Measurements from ENCODE around the gene MZB1.

Gene MZB1

DNA sequence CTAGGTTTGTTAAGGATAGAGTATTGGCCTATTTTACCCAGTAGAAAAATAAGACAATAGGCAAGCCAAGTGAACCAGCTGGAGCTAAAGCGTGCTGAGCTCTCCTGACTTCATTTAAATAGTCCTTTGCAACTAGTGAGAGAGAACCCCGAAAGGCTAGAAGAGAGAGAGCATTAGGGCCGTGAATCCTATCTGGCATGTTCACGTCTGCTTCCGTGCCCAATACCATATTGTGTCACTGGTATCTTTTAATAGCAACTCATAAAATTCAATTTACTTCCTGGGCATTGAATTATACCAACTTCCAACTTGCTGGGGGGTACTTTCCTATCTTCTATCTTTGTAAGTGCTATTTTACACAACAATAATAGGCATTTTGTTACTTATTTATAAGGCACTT, 35.8 kb upstream of the MZB1 start:
- Histone ChIP-seq H3K79me1 (ENCODE audit: low read depth, low read length) (no peaks in the 10 kb centered on the region), H2BK5ac (ENCODE audit: low read length) (no peak overlapping the region)

DNA sequence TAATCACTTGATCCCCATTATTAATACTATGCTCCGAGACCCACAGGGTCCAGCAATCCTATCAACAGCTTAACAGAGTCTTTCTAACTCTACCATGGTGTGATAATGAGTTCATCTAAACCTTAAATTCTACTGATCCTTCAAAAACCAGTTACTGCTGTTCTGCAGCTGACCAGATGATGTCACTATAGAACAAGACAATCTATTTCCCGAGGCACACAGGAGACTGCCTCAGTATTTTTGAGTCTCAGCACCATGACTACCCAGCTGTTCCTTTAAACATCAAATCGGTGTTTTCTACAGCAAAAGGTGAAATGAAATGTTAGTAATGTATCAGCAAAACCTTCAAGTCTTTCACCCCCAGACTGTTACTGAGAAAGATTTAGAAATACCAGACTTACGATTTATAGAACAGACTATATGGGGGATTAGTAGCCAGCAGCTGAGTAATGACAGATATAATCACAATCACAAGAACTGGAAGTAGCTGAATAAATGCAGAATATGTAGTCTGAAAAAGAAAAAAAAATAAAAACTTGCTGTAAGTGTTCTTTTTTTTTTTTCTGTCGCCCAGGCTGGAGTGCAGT, 32.7 kb upstream of the MZB1 start:
- H3K14ac ChIP-seq (ENCODE audit: low read length): no peak overlapping the region
- no peak overlapping the region for H3K4me2 ChIP-seq (ENCODE audit: insufficient read depth, low read length, poor library complexity, severe bottlenecking)
- no peak overlapping the region for H3K18ac ChIP-seq (ENCODE audit: low read length)
- WGBS, 2 donors (ENCODE audit: extremely low coverage in 2 of 2, insufficient read length in 2 of 2, insufficient replicate concordance in 1 of 2): no CpG with 5 or more reads among the region's 5 CpGs
- no peak overlapping the region for H3K27ac ChIP-seq (replicated peaks; ENCODE audit: low read length)
- no peak overlapping the region for H3K23ac ChIP-seq (ENCODE audit: low read depth, low read length, poor library complexity)
- no peak overlapping the region for H4K91ac ChIP-seq (ENCODE audit: low read depth, low read length, poor library complexity)
- peaks cover 15 to 85% of the 10 kb centered on the region in 2 donors for H3K36me3 ChIP-seq (replicated peaks in 1 of 2; ENCODE audit: control insufficient read depth in 2 of 2, insufficient read depth in 2 of 2, low read length in 2 of 2)
- H3K4me1 ChIP-seq (ENCODE audit: control insufficient read depth in 2 of 2, insufficient read depth in 1 of 2, low read depth in 1 of 2, low read length in 2 of 2): peaks cover 0 to 5% of the 10 kb centered on the region in 2 donors
- no peak overlapping the region for H2BK120ac ChIP-seq (ENCODE audit: low read depth, low read length)
- H3K79me1 ChIP-seq (ENCODE audit: low read depth, low read length): no peaks in the 10 kb centered on the region
- no peak overlapping the region for H2BK12ac ChIP-seq (ENCODE audit: low read length)
- no peak overlapping the region for H2AFZ ChIP-seq (ENCODE audit: low read length)
- no peak overlapping the region for H3K4ac ChIP-seq (ENCODE audit: low read length)
- no peak overlapping the region for H3K9ac ChIP-seq (ENCODE audit: low read depth, low read length, poor library complexity)
- no peak for DNase-seq (ENCODE audit: low spot score)
- H4K8ac ChIP-seq (ENCODE audit: low read depth, low read length): no peak overlapping the region
- H2BK15ac ChIP-seq (ENCODE audit: low read length): no peak overlapping the region
- H3K9me3 ChIP-seq (replicated peaks in 1 of 2; ENCODE audit: control insufficient read depth in 2 of 2, insufficient read depth in 1 of 2, low read depth in 1 of 2, low read length in 2 of 2): no peaks in the 10 kb centered on the region
- no peaks in the 10 kb centered on the region for H3K27me3 ChIP-seq (ENCODE audit: control insufficient read depth in 3 of 3, insufficient read depth in 3 of 3, low read depth in 1 of 3, low read length in 3 of 3)
- H3K4me3 ChIP-seq (ENCODE audit: low read length in 2 of 2): no peak overlapping the region
- H2AK5ac ChIP-seq (ENCODE audit: low read depth, low read length): no peak overlapping the region
- no peak overlapping the region for H2BK5ac ChIP-seq (ENCODE audit: low read length)

More for the DNA sequence above, 35.8 kb upstream of the MZB1 start:
- no peak overlapping the region for H3K4ac ChIP-seq (ENCODE audit: low read length)
- H4K91ac ChIP-seq (ENCODE audit: low read depth, low read length, poor library complexity): no peak overlapping the region
- no CpG with 5 or more reads among the region's 5 CpGs for WGBS, 2 donors (ENCODE audit: extremely low coverage in 2 of 2, insufficient read length in 2 of 2, insufficient replicate concordance in 1 of 2)
- no peak overlapping the region for H2BK15ac ChIP-seq (ENCODE audit: low read length)
- no peak overlapping the region for H3K23ac ChIP-seq (ENCODE audit: low read depth, low read length, poor library complexity)
- no peak overlapping the region for H3K9ac ChIP-seq (ENCODE audit: low read depth, low read length, poor library complexity)
- no peak overlapping the region for H3K27ac ChIP-seq (replicated peaks; ENCODE audit: low read length)
- H3K4me2 ChIP-seq (ENCODE audit: insufficient read depth, low read length, poor library complexity, severe bottlenecking): no peak overlapping the region
- no peak overlapping the region for H2BK12ac ChIP-seq (ENCODE audit: low read length)
- H3K27me3 ChIP-seq (ENCODE audit: control insufficient read depth in 3 of 3, insufficient read depth in 3 of 3, low read depth in 1 of 3, low read length in 3 of 3): no peaks in the 10 kb centered on the region
- H2AK5ac ChIP-seq (ENCODE audit: low read depth, low read length): no peak overlapping the region
- peaks cover 11 to 81% of the 10 kb centered on the region in 2 donors for H3K36me3 ChIP-seq (replicated peaks in 1 of 2; ENCODE audit: control insufficient read depth in 2 of 2, insufficient read depth in 2 of 2, low read length in 2 of 2)
- no peak overlapping the region for H2BK120ac ChIP-seq (ENCODE audit: low read depth, low read length)
- no peak for DNase-seq (ENCODE audit: low spot score)
- H2AFZ ChIP-seq (ENCODE audit: low read length): no peak overlapping the region
- no peaks in the 10 kb centered on the region for H3K9me3 ChIP-seq (replicated peaks in 1 of 2; ENCODE audit: control insufficient read depth in 2 of 2, insufficient read depth in 1 of 2, low read depth in 1 of 2, low read length in 2 of 2)
- no peaks in the 10 kb centered on the region for H3K4me1 ChIP-seq (ENCODE audit: control insufficient read depth in 2 of 2, insufficient read depth in 1 of 2, low read depth in 1 of 2, low read length in 2 of 2)
- no peak overlapping the region for H3K4me3 ChIP-seq (ENCODE audit: low read length in 2 of 2)
- H3K18ac ChIP-seq (ENCODE audit: low read length): no peak overlapping the region
- no peak overlapping the region for H4K8ac ChIP-seq (ENCODE audit: low read depth, low read length)
- no peak overlapping the region for H3K14ac ChIP-seq (ENCODE audit: low read length)

DNA sequence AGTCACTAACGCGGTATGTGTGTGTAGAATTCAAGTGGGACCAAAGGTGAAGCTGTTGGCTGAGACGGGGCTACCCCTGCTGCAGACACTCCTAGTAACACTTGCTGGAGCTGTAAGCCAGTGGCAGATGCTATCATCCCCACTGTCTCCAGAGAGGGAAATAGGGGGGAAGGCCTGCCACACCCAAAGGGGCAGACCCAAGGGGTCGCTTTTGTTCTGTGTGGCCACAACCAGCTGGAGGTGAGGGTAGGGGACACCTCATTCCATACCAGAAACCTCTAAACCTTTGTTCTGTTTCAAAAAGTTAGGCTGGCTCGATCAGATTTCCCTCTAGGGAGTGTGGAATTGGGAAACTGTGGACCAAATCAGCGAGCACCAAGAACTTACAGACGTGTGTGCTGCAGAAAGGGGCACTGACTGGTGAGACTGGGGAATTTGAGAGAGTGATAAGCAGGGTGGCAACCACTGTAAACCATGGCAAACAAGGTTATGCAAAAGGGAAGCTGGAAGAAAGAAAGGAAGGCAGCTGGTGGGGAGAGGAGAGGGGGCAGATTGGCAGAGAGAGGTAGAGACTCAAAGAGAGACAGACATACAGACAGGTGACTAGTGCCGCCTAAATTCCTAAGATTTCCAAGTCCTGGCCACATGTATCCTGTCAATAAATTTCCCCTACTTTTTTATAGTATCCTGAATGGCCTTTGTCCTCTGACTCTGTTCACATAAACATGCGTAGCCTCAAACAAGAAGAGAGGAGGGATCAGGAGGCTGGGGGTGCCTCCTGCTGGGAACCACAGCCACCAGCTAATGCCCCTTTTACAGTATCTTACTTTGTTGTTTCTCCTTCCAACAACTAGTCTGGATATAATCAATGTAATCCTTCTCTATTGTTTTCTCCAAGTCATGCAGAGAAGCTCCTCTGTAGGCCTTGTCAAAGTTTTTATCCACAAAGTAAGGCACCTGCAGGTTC, 29.8 kb upstream of the MZB1 start:
- peaks cover 17 to 85% of the 10 kb centered on the region in 2 donors for H3K36me3 ChIP-seq (replicated peaks in 1 of 2; ENCODE audit: control insufficient read depth in 2 of 2, insufficient read depth in 2 of 2, low read length in 2 of 2)

DNA sequence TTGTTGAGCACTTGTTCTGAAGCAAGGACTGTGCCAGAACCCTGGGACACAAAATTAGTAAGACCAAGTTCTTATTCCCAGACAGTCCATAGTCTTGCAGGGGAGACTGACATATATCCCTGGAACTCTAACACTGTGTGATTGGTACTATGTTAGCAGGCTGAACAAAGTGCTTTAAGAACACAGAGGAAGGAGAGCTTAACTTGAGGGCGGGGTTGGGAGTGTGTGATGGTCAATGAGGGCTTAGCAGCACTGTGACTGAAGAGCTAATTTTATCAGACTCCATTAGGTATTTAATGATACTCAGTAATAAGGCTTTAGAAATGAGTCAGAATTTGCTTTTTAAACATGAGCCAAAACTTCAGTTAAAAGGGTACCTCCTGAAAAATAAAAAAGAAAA, 29.1 kb upstream of the MZB1 start:
- Histone ChIP-seq H2BK12ac (ENCODE audit: low read length) (no peak overlapping the region), H3K14ac (ENCODE audit: low read length) (no peak overlapping the region), H3K9me3 (replicated peaks in 1 of 2; ENCODE audit: control insufficient read depth in 2 of 2, insufficient read depth in 1 of 2, low read depth in 1 of 2, low read length in 2 of 2) (no peaks in the 10 kb centered on the region), H3K27me3 (ENCODE audit: control insufficient read depth in 3 of 3, insufficient read depth in 3 of 3, low read depth in 1 of 3, low read length in 3 of 3) (no peaks in the 10 kb centered on the region), H2BK5ac (ENCODE audit: low read length) (no peak overlapping the region), H3K23ac (ENCODE audit: low read depth, low read length, poor library complexity) (no peak overlapping the region), H3K4ac (ENCODE audit: low read length) (no peak overlapping the region), H2AK5ac (ENCODE audit: low read depth, low read length) (no peak overlapping the region), H3K36me3 (replicated peaks in 1 of 2; ENCODE audit: control insufficient read depth in 2 of 2, insufficient read depth in 2 of 2, low read length in 2 of 2) (peaks cover 15 to 85% of the 10 kb centered on the region in 2 donors), H2BK120ac (ENCODE audit: low read depth, low read length) (no peak overlapping the region), H3K18ac (ENCODE audit: low read length) (no peak overlapping the region), H3K4me3 (ENCODE audit: low read length in 2 of 2) (no peak overlapping the region), H4K8ac (ENCODE audit: low read depth, low read length) (no peak overlapping the region), H3K27ac (replicated peaks; ENCODE audit: low read length) (no peak overlapping the region), H2AFZ (ENCODE audit: low read length) (no peak overlapping the region), H3K79me1 (ENCODE audit: low read depth, low read length) (no peaks in the 10 kb centered on the region), H3K4me1 (ENCODE audit: control insufficient read depth in 2 of 2, insufficient read depth in 1 of 2, low read depth in 1 of 2, low read length in 2 of 2) (peaks cover 0 to 5% of the 10 kb centered on the region in 2 donors), H3K4me2 (ENCODE audit: insufficient read depth, low read length, poor library complexity, severe bottlenecking) (no peak overlapping the region), H4K91ac (ENCODE audit: low read depth, low read length, poor library complexity) (no peak overlapping the region), H2BK15ac (ENCODE audit: low read length) (no peak overlapping the region), H3K9ac (ENCODE audit: low read depth, low read length, poor library complexity) (no peak overlapping the region)
- no CpG with 5 or more reads among the region's 1 CpG for WGBS, 2 donors (ENCODE audit: extremely low coverage in 2 of 2, insufficient read length in 2 of 2, insufficient replicate concordance in 1 of 2)
- DNase-seq (ENCODE audit: low spot score): no peak

More for the DNA sequence above, 29.8 kb upstream of the MZB1 start:
- no CpG with 5 or more reads among the region's 9 CpGs for WGBS, 2 donors (ENCODE audit: extremely low coverage in 2 of 2, insufficient read length in 2 of 2, insufficient replicate concordance in 1 of 2)
- Histone ChIP-seq H3K9ac (ENCODE audit: low read depth, low read length, poor library complexity) (no peak overlapping the region), H3K9me3 (replicated peaks in 1 of 2; ENCODE audit: control insufficient read depth in 2 of 2, insufficient read depth in 1 of 2, low read depth in 1 of 2, low read length in 2 of 2) (no peaks in the 10 kb centered on the region), H4K91ac (ENCODE audit: low read depth, low read length, poor library complexity) (no peak overlapping the region), H3K27me3 (ENCODE audit: control insufficient read depth in 3 of 3, insufficient read depth in 3 of 3, low read depth in 1 of 3, low read length in 3 of 3) (no peaks in the 10 kb centered on the region), H3K4ac (ENCODE audit: low read length) (no peak overlapping the region), H3K27ac (replicated peaks; ENCODE audit: low read length) (no peak overlapping the region), H3K4me3 (ENCODE audit: low read length in 2 of 2) (no peak overlapping the region), H2AK5ac (ENCODE audit: low read depth, low read length) (no peak overlapping the region), H2BK5ac (ENCODE audit: low read length) (no peak overlapping the region), H2BK120ac (ENCODE audit: low read depth, low read length) (no peak overlapping the region), H3K79me1 (ENCODE audit: low read depth, low read length) (no peaks in the 10 kb centered on the region), H2BK12ac (ENCODE audit: low read length) (no peak overlapping the region), H3K23ac (ENCODE audit: low read depth, low read length, poor library complexity) (no peak overlapping the region), H3K18ac (ENCODE audit: low read length) (no peak overlapping the region), H2BK15ac (ENCODE audit: low read length) (no peak overlapping the region), H2AFZ (ENCODE audit: low read length) (no peak overlapping the region), H3K4me1 (ENCODE audit: control insufficient read depth in 2 of 2, insufficient read depth in 1 of 2, low read depth in 1 of 2, low read length in 2 of 2) (peaks cover 0 to 5% of the 10 kb centered on the region in 2 donors), H4K8ac (ENCODE audit: low read depth, low read length) (no peak overlapping the region), H3K4me2 (ENCODE audit: insufficient read depth, low read length, poor library complexity, severe bottlenecking) (no peak overlapping the region), H3K14ac (ENCODE audit: low read length) (no peak overlapping the region)
- DNase-seq (ENCODE audit: low spot score): no peak
